Liver (tissue), 9 donors: ENCODE measurements around the gene SYT13. TPM values are rescaled to one million over a fixed set of nuclear protein-coding genes. Genes with fewer than 3 reads are reported as not detected.

Source experiments
- DNase-seq: peaks from one replicate; pipeline ENCODE4 v3.0.0-alpha.2; 2017; ENCODE audit warnings: low spot score
- H3K27ac ChIP-seq, 2 donors: one replicate each; pipeline ENCODE4 v1.7.0; 2013; ENCODE audit warnings: inconsistent platforms in 2 of 2, low read length in 2 of 2, control low read depth in 1 of 2, low read depth in 1 of 2, mild to moderate bottlenecking in 1 of 2
- H3K27me3 ChIP-seq, 4 donors: one replicate each; pipeline versions ENCODE4 v1.6.1 to v1.7.0; 2013; ENCODE audit warnings: low read length in 3 of 4, inconsistent platforms in 1 of 4, mild to moderate bottlenecking in 1 of 4, moderate library complexity in 1 of 4; ENCODE audit not compliant: control insufficient read depth in 4 of 4, insufficient read depth in 4 of 4
- H3K36me3 ChIP-seq, 4 donors: one replicate each; pipeline versions ENCODE4 v1.6.1 to v1.7.0; 2013; ENCODE audit warnings: low read length in 3 of 4, mild to moderate bottlenecking in 3 of 4, low read depth in 1 of 4, moderate library complexity in 1 of 4; ENCODE audit not compliant: control insufficient read depth in 4 of 4, insufficient read depth in 3 of 4
- H3K4me1 ChIP-seq, 4 donors: one replicate each; pipeline versions ENCODE4 v1.6.1 to v1.7.0; 2013; ENCODE audit warnings: low read length in 3 of 4, mild to moderate bottlenecking in 3 of 4, moderate library complexity in 1 of 4; ENCODE audit not compliant: control insufficient read depth in 4 of 4, insufficient read depth in 4 of 4
- H3K4me3 ChIP-seq, 3 donors: one replicate each; pipeline versions ENCODE4 v1.6.1 to v1.7.0; 2013; ENCODE audit warnings: low read length in 3 of 3, control low read depth in 1 of 3, low read depth in 1 of 3, mild to moderate bottlenecking in 1 of 3
- H3K9ac ChIP-seq, 2 donors: one replicate each; pipeline ENCODE4 v1.7.0; 2013; ENCODE audit warnings: low read length in 2 of 2, mild to moderate bottlenecking in 2 of 2, moderate library complexity in 2 of 2, control low read depth in 1 of 2, low read depth in 1 of 2
- H3K9me3 ChIP-seq, 4 donors: one replicate each; pipeline versions ENCODE4 v1.6.1 to v1.7.0; 2013; ENCODE audit warnings: low read length in 3 of 4; ENCODE audit not compliant: control insufficient read depth in 4 of 4
- ATF3 ChIP-seq: IDR thresholded peaks from 2 replicates; pipeline ENCODE4 v1.6.1; 2016; ENCODE audit warnings: antibody characterized with exemption
- CTCF ChIP-seq: fragments of 150-350 bp; IDR thresholded peaks from 2 replicates; pipeline ENCODE4 v1.5.1; 2017; ENCODE audit warnings: improper control_type of control experiment, low read depth, low read length; ENCODE audit not compliant: missing input control
- EGR1 ChIP-seq, 2 donors: IDR thresholded peaks; 2 replicates each; pipeline ENCODE4 v1.6.1; 2016 to 2018; ENCODE audit warnings: antibody characterized with exemption in 2 of 2, low read depth in 2 of 2
- FOXA1 ChIP-seq: IDR thresholded peaks from 2 replicates; pipeline ENCODE4 v1.6.1; 2016; ENCODE audit warnings: antibody characterized with exemption
- FOXA2 ChIP-seq: IDR thresholded peaks from 2 replicates; pipeline ENCODE4 v1.6.1; 2016; ENCODE audit warnings: antibody characterized with exemption
- GABPA ChIP-seq, 2 donors: IDR thresholded peaks in 1 of 2; conservative IDR thresholded peaks in 1 of 2; 2 replicates each; pipeline ENCODE4 v1.6.1; 2016; ENCODE audit warnings: antibody characterized with exemption in 2 of 2, mild to moderate bottlenecking in 1 of 2, moderate library complexity in 1 of 2
- HNF4G ChIP-seq: IDR thresholded peaks from 2 replicates; pipeline ENCODE4 v1.6.1; 2016; ENCODE audit warnings: antibody characterized with exemption
- MAX ChIP-seq: IDR thresholded peaks from 2 replicates; pipeline ENCODE4 v1.6.1; 2016; ENCODE audit warnings: antibody characterized with exemption
- RAD21 ChIP-seq, 2 donors: IDR thresholded peaks; 2 replicates each; pipeline ENCODE4 v1.6.1; 2016; ENCODE audit warnings: antibody characterized with exemption in 2 of 2, mild to moderate bottlenecking in 2 of 2
- REST ChIP-seq: IDR thresholded peaks from 2 replicates; pipeline ENCODE4 v1.6.1; 2016; ENCODE audit warnings: antibody characterized with exemption, mild to moderate bottlenecking
- RXRA ChIP-seq, 2 donors: IDR thresholded peaks; 2 replicates each; pipeline ENCODE4 v1.6.1; 2017 to 2018; ENCODE audit warnings: antibody characterized with exemption in 2 of 2, mild to moderate bottlenecking in 1 of 2
- SP1 ChIP-seq: IDR thresholded peaks from 2 replicates; pipeline ENCODE4 v1.6.1; 2018; ENCODE audit warnings: antibody characterized with exemption, mild to moderate bottlenecking
- TAF1 ChIP-seq: conservative IDR thresholded peaks from 2 replicates; pipeline ENCODE4 v1.6.1; 2016; ENCODE audit warnings: antibody characterized with exemption, mild to moderate bottlenecking
- ZBTB33 ChIP-seq: IDR thresholded peaks from 2 replicates; pipeline ENCODE4 v1.6.1; 2016; ENCODE audit warnings: antibody characterized with exemption
- WGBS: extraction: QIAGEN DNeasy Blood & Tissue Kit; methylation state at CpG from one replicate; pipeline ENCODE4 v1.1.7; 2013; 5-methylcytosine and 5-hydroxymethylcytosine counted together
- polyA plus RNA-seq, 2 donors: library from polyadenylated mRNA; stranded (reverse) in 1 of 2; unstranded in 1 of 2; fragments of 200-250 nt in 1 of 2; fragments of >200 nt in 1 of 2; fragmentation: Nextera tagmentation in 1 of 2; extraction: Ambion mirVana in 1 of 2; gene quantifications; one replicate each; pipeline versions ENCODE4 v1.2.1 to v1.2.3, GENCODE V29; 2013 to 2015
- total RNA-seq, 2 donors: library from RNA; depleted of rRNA; stranded (reverse); fragments of >200 nt; gene quantifications; one replicate each; pipeline ENCODE4 v1.2.3, GENCODE V29; 2014
- donor health status: healthy.
- donor health status: healthy.
- donor health status: healthy.
- donor health status: healthy.
- donor health status: healthy.

SYT13 gene
- total and polyA plus RNA-seq, 4 donors = 0.05 to 0.33 (median 0.14) TPM

- no peak for TF ChIP-seq CTCF
Measured at GRCh38 chr11:45238724-45239123, 47.4 kb downstream of the SYT13 start (continued).

- no peak overlapping the region for H3K27ac ChIP-seq
- no peak for TF ChIP-seq FOXA1
- no peak for TF ChIP-seq REST
- no peak for TF ChIP-seq TAF1
- TF ChIP-seq FOXA2 = no peak
- TF ChIP-seq EGR1 (IDR thresholded peaks at IDR 0.05; ENCODE audit: low read depth in 2 of 2) = no peak
- TF ChIP-seq SP1 = no peak
- no peak for TF ChIP-seq GABPA (IDR thresholded peaks at IDR 0.05 in 1 of 2, conservative IDR thresholded peaks at IDR 0.05 in 1 of 2)
- TF ChIP-seq RXRA (IDR thresholded peaks at IDR 0.05) = no peak
- no peak for TF ChIP-seq MAX
- no peak for TF ChIP-seq RAD21 (IDR thresholded peaks at IDR 0.05)
- TF ChIP-seq HNF4G = no peak
- TF ChIP-seq ZBTB33 = no peak
- no peak for TF ChIP-seq ATF3
- H3K9ac ChIP-seq = no peak overlapping the region
- peaks cover 0 to 4% (median 0%) of the 10 kb centered on the region in 4 donors for H3K9me3 ChIP-seq
- DNase-seq = no peak
- no peak overlapping the region for H3K4me3 ChIP-seq
- 53% methylated on average over 4 of the region's 4 CpGs for WGBS
- no peaks in the 10 kb centered on the region for H3K27me3 ChIP-seq
- no peaks in the 10 kb centered on the region for H3K36me3 ChIP-seq
- no peaks in the 10 kb centered on the region for H3K4me1 ChIP-seq
Measured at GRCh38 chr11:45237711-45238315, 48.3 kb downstream of the SYT13 start.
